B cell (primary cell): ENCODE measurements around the gene LRP5. TPM values are rescaled to one million over a fixed set of nuclear protein-coding genes. Genes with fewer than 3 reads are reported as not detected.

Experiments used
- ATAC-seq: fragments of 200-7000 bp; cut with Tn5 transposase; one replicate; pipeline ENCODE4 v1.10.0; 2021; ENCODE audit warnings: low read depth, mild to moderate bottlenecking, moderate number of reproducible peaks, moderate library complexity
- CTCF ChIA-PET: fragments of 350-600 bp; sonication (Branson Sonifier 250); formaldehyde crosslinking; loops from one replicate; lab custom pipeline; 2021; ENCODE audit warnings: antibody characterized with exemption, inconsistent platforms; lab: Charles Lee
- POLR2A ChIA-PET: fragments of 350-600 bp; sonication (Branson Sonifier 250); formaldehyde crosslinking; loops from one replicate; lab custom pipeline; 2021; ENCODE audit warnings: antibody characterized with exemption; lab: Charles Lee
- DNase-seq: peaks from one replicate; pipeline ENCODE4 v3.0.0; 2013
- H2AFZ ChIP-seq: 2 replicates; pipeline ENCODE4 v1.6.1; 2012; ENCODE audit warnings: mild to moderate bottlenecking, low read depth, low read length; ENCODE audit not compliant: insufficient read depth, poor library complexity, severe bottlenecking
- H3K27ac ChIP-seq, 2 donors: 1 replicate in 1 of 2; 2 replicates in 1 of 2; pipeline ENCODE4 v1.5.1; 2012 to 2013; ENCODE audit warnings: low read length in 2 of 2, mild to moderate bottlenecking in 2 of 2, moderate library complexity in 1 of 2
- H3K27me3 ChIP-seq, 4 experiments: fragments of 200-600 bp in 1 of 4; sonication (generic) in 1 of 4; replicated peaks in 1 of 4; 1 replicate in 2 of 4; 2 replicates in 2 of 4; pipeline versions ENCODE4 v1.6.1 to v1.7.0; 2013 to 2016; ENCODE audit warnings: low read length in 3 of 4, mild to moderate bottlenecking in 2 of 4, mixed read lengths in 1 of 4, moderate library complexity in 1 of 4; ENCODE audit not compliant: insufficient read depth in 4 of 4, control insufficient read depth in 3 of 4; ENCODE audit errors: control extremely low read depth in 1 of 4
- H3K36me3 ChIP-seq, 2 experiments: replicated peaks in 1 of 2; 1 replicate in 1 of 2; 2 replicates in 1 of 2; pipeline versions ENCODE4 v1.6.1 to v1.7.1; 2013; ENCODE audit warnings: low read length in 1 of 2; ENCODE audit not compliant: insufficient read depth in 2 of 2, control insufficient read depth in 1 of 2; ENCODE audit errors: control extremely low read depth in 1 of 2, extremely low read depth in 1 of 2
- H3K4me1 ChIP-seq, 2 donors: fragments of 200-600 bp in 1 of 2; sonication (generic) in 1 of 2; 1 replicate in 1 of 2; 2 replicates in 1 of 2; pipeline versions ENCODE4 v1.5.1 to v1.6.1; 2013 to 2017; ENCODE audit warnings: low read length in 2 of 2; ENCODE audit not compliant: control insufficient read depth in 2 of 2, insufficient read depth in 2 of 2
- H3K4me2 ChIP-seq: replicated peaks from 2 replicates; pipeline ENCODE3; 2012; ENCODE audit warnings: mild to moderate bottlenecking, low read depth, low read length; ENCODE audit not compliant: poor library complexity, severe bottlenecking
- H3K4me3 ChIP-seq, 5 experiments: fragments of 200-600 bp in 1 of 5; sonication (generic) in 1 of 5; 1 replicate in 3 of 5; 2 replicates in 2 of 5; pipeline versions ENCODE4 v1.5.1 to v1.7.0; 2011 to 2016; ENCODE audit warnings: low read length in 4 of 5, mild to moderate bottlenecking in 4 of 5, low read depth in 2 of 5, control low read depth in 1 of 5, moderate library complexity in 1 of 5; ENCODE audit not compliant: insufficient read depth in 1 of 5; ENCODE audit errors: control extremely low read depth in 1 of 5, extremely low read depth in 1 of 5
- H3K79me2 ChIP-seq: fragments of 200-600 bp; sonication (generic); one replicate; pipeline ENCODE4 v1.6.0; 2016; ENCODE audit warnings: low read length; ENCODE audit not compliant: control insufficient read depth, insufficient read depth
- H3K9ac ChIP-seq: fragments of 200-600 bp; sonication (generic); 2 replicates; pipeline ENCODE4 v1.6.1; 2017; ENCODE audit warnings: mild to moderate bottlenecking, low read length, moderate library complexity
- H3K9me3 ChIP-seq, 3 donors: one replicate each; pipeline versions ENCODE4 v1.6.1 to v1.7.1; 2013; ENCODE audit warnings: low read length in 2 of 3; ENCODE audit not compliant: control insufficient read depth in 2 of 3, insufficient read depth in 1 of 3; ENCODE audit errors: control extremely low read depth in 1 of 3
- H4K20me1 ChIP-seq: 2 replicates; pipeline ENCODE4 v1.6.0; 2012; ENCODE audit warnings: mild to moderate bottlenecking, low read length; ENCODE audit not compliant: insufficient read depth, control insufficient read depth, poor library complexity, severe bottlenecking
- H3K27ac Mint-ChIP-seq: one replicate; pipeline ENCODE4 v1.8.0; 2021; ENCODE audit warnings: mixed read lengths
- H3K27me3 Mint-ChIP-seq: one replicate; pipeline ENCODE4 v1.8.0; 2021; ENCODE audit warnings: mixed read lengths
- H3K4me1 Mint-ChIP-seq: one replicate; pipeline ENCODE4 v1.8.0; 2021; ENCODE audit warnings: mixed read lengths
- H3K4me3 Mint-ChIP-seq: one replicate; pipeline ENCODE4 v1.8.0; 2021; ENCODE audit warnings: mixed read lengths
- H3K9me3 Mint-ChIP-seq: one replicate; pipeline ENCODE4 v1.8.0; 2022; ENCODE audit warnings: mixed read lengths; ENCODE audit not compliant: insufficient read depth
- EZH2 ChIP-seq: IDR thresholded peaks from 2 replicates; pipeline ENCODE4 v1.6.1; 2012; ENCODE audit warnings: borderline replicate concordance, low read depth, mild to moderate bottlenecking, moderate library complexity, low read length; ENCODE audit not compliant: insufficient read depth, poor library complexity, severe bottlenecking
- WGBS: methylation state at CpG from one replicate; pipeline ENCODE4 v1.1.5; 2013; ENCODE audit warnings: missing lambda C conversion rate; ENCODE audit not compliant: insufficient coverage; 5-methylcytosine and 5-hydroxymethylcytosine counted together
- intact Hi-C: fragments of 100-400 bp; cut with micrococcal nuclease; formaldehyde crosslinking; loops from one replicate; pipeline ENCODE4 v1.10.0; 2022
- polyA plus RNA-seq: library from polyadenylated mRNA; depleted of rRNA; stranded (reverse); fragments of >200 nt; gene quantifications from 2 replicates; pipeline ENCODE4 v1.2.3, GENCODE V29; 2012
- total RNA-seq, 2 donors: library from RNA; stranded (reverse); fragments of 120-200 nt in 1 of 2; gene quantifications; 1 replicate in 1 of 2; 2 replicates in 1 of 2; pipeline versions ENCODE4 v1.2.3 to v1.2.4, GENCODE V29; 2013 to 2022
- TF ChIP-seq, protein P1 (sequence below): fragments of 200-600 bp; IDR thresholded peaks from one replicate; pipeline ENCODE4 v1.8.0; 2022; ENCODE audit warnings: antibody characterized with exemption, mild to moderate bottlenecking

The LRP5 gene
- total and polyA plus RNA-seq, 2 donors (not counting 1 experiment from before 2014, with no cell fraction given): 2.4 to 13.9 TPM

DNA sequence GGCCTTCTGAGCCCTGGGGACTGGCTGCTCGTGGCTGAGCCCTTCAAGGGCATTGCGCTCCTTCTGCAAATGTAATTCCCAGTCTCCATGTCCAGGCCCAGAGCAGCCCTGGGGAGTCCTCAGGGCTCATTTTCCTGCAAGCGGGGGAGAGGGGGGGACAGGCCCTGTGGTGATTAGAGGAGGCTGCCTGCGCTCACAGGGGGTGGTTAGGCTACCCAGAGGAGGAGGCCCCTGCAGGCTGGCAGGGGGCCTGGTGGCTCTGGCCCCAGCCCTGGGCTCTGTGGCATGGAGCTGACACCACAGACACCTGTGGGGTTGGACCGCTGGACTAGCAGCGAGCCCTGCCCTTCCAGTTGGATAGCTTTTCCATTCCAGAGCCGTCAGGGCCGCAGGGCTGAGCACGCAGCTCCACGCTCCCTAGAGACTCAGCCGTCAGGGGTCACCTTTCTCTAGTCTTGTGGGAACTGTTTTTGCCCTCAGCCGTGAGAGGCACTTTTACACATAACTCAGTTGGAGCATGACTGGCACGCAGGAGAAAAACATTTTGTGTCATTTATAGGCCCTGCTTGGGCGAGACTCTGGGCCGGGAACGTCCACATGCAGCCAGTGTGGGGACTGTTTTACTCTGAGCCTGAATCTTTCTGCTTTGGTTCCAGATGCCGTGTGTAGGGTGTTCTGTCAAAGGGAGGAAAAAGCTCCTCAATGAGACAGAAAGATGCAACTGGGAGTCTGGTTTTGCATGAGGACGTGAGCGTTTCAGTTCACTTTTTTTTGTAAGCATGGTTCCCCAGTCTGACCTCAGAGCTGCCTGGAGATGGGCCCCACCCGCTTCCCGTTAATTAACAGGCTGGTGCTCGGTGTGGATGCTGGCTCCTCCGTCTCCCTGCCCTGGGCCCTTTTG, 58.1 kb downstream of the LRP5 start:
- H3K4me1 ChIP-seq: peaks cover 56 to 64% of the 10 kb centered on the region in 2 donors
- Mint-ChIP-seq H3K27ac (peak overlapping the region; percentile 86), H3K4me1 (peaks cover 68% of the 10 kb centered on the region), H3K4me3 (peak overlapping the region; percentile 84), H3K9me3 (no peaks in the 10 kb centered on the region), H3K27me3 (peaks cover 15% of the 10 kb centered on the region)
- peak overlapping the region; percentile 52 for H3K9ac ChIP-seq
- peak overlapping the region; percentile 76 for H3K4me2 ChIP-seq
- H3K79me2 ChIP-seq: no peaks in the 10 kb centered on the region
- no peak overlapping the region for H2AFZ ChIP-seq
- intact Hi-C loops: loop anchor here (1.0 to 2.0 kb wide), 2 partner anchors 10 to 98 kb away; no protein-coding TSS in a partner anchor
- peak overlapping the region in 4 of 5 experiments; percentile 28 to 59 (median 36) for H3K4me3 ChIP-seq
- peak overlapping the region; percentile 52 to 67 for H3K27ac ChIP-seq
- H3K27me3 ChIP-seq: peaks cover 0 to 10% (median under 1%) of the 10 kb centered on the region in 4 experiments
- ChIA-PET POLR2A (interaction anchor here (1.1 to 2.0 kb wide), 4 partner anchors 10 to 113 kb away, joined by 4 to 13 read pairs (median 4); partner anchors contain the start of gene C11orf24), CTCF (interaction anchor here (0.7 to 3.0 kb wide), 14 partner anchors 10 to 362 kb away, joined by 3 to 19 read pairs (median 4); partner anchors contain the start of gene C11orf24)
- DNase-seq: peak; percentile 87
- no peaks in the 10 kb centered on the region for H3K9me3 ChIP-seq
- TF ChIP-seq, protein P1, sequence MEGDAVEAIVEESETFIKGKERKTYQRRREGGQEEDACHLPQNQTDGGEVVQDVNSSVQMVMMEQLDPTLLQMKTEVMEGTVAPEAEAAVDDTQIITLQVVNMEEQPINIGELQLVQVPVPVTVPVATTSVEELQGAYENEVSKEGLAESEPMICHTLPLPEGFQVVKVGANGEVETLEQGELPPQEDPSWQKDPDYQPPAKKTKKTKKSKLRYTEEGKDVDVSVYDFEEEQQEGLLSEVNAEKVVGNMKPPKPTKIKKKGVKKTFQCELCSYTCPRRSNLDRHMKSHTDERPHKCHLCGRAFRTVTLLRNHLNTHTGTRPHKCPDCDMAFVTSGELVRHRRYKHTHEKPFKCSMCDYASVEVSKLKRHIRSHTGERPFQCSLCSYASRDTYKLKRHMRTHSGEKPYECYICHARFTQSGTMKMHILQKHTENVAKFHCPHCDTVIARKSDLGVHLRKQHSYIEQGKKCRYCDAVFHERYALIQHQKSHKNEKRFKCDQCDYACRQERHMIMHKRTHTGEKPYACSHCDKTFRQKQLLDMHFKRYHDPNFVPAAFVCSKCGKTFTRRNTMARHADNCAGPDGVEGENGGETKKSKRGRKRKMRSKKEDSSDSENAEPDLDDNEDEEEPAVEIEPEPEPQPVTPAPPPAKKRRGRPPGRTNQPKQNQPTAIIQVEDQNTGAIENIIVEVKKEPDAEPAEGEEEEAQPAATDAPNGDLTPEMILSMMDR: no peak
- TF ChIP-seq EZH2: no peak
- 24% methylated on average over 22 of the region's 23 CpGs for WGBS
- peak; percentile 83 for ATAC-seq
- H3K36me3 ChIP-seq: no peaks in the 10 kb centered on the region
- H4K20me1 ChIP-seq: no peaks in the 10 kb centered on the region
